Stromal cell of bone marrow (primary cell): Measurements from ENCODE around the gene SORCS3.
"Not testable (repeated sequence)": the region's sequence is repeated elsewhere in the genome, so short reads cannot be mapped to it uniquely, and the experiment has no call there.

Experiments used
- DNase-seq: peaks from one replicate; pipeline ENCODE4 v3.0.0-alpha.2; 2012; ENCODE audit warnings: low read depth

Gene SORCS3

GRCh38 chr10:104690959-104691358 lies 49.9 kb downstream of the SORCS3 start:
- no peak for DNase-seq

- DNase-seq = no peak
Measured at GRCh38 chr10:104694074-104694473, 53.0 kb downstream of the SORCS3 start.

GRCh38 chr10:104703262-104703661 lies 62.2 kb downstream of the SORCS3 start:
- not testable (repeated sequence) for DNase-seq

GRCh38 chr10:104706886-104707285 lies 65.8 kb downstream of the SORCS3 start:
- no peak for DNase-seq

- no peak for DNase-seq
Measured at GRCh38 chr10:104707602-104708459, 66.7 kb downstream of the SORCS3 start.

GRCh38 chr10:104711302-104711721 lies 70.2 kb downstream of the SORCS3 start:
- no peak for DNase-seq

GRCh38 chr10:104730593-104730992 lies 89.5 kb downstream of the SORCS3 start:
- DNase-seq = not testable (repeated sequence)

- no peak for DNase-seq
Measured at GRCh38 chr10:104731192-104731591, 90.1 kb downstream of the SORCS3 start.

GRCh38 chr10:104732222-104732621 lies 91.1 kb downstream of the SORCS3 start:
- no peak for DNase-seq

GRCh38 chr10:104734433-104734832 lies 93.3 kb downstream of the SORCS3 start:
- no peak for DNase-seq

- no peak for DNase-seq
Measured at GRCh38 chr10:104735036-104735756, 94.1 kb downstream of the SORCS3 start.

- no peak for DNase-seq
Measured at GRCh38 chr10:104735757-104736391, 94.8 kb downstream of the SORCS3 start.

GRCh38 chr10:104741127-104741526 lies 100.0 kb downstream of the SORCS3 start:
- no peak for DNase-seq

- DNase-seq = no peak
Measured at GRCh38 chr10:104744052-104744451, 103.0 kb downstream of the SORCS3 start.

- DNase-seq = no peak
Measured at GRCh38 chr10:104750291-104750690, 109.2 kb downstream of the SORCS3 start.

GRCh38 chr10:104762793-104763192 lies 121.7 kb downstream of the SORCS3 start:
- DNase-seq = no peak

GRCh38 chr10:104766341-104766740 lies 125.3 kb downstream of the SORCS3 start:
- no peak for DNase-seq

- DNase-seq = no peak
Measured at GRCh38 chr10:104767282-104767681, 126.2 kb downstream of the SORCS3 start.

GRCh38 chr10:104767745-104768144 lies 126.7 kb downstream of the SORCS3 start:
- no peak for DNase-seq

- no peak for DNase-seq
Measured at GRCh38 chr10:104773105-104773504, 132.0 kb downstream of the SORCS3 start.

GRCh38 chr10:104774234-104774633 lies 133.1 kb downstream of the SORCS3 start:
- DNase-seq = no peak

GRCh38 chr10:104777086-104777799 lies 136.2 kb downstream of the SORCS3 start:
- no peak for DNase-seq
